Osteoblast (primary cell): ENCODE data around the gene TMUB2. TPM values are rescaled to one million over a fixed set of nuclear protein-coding genes. Genes with fewer than 3 reads are reported as not detected.
"Not testable (repeated sequence)": the region's sequence is repeated elsewhere in the genome, so short reads cannot be mapped to it uniquely, and the experiment has no call there.

Source experiments
- DNase-seq: peaks from one replicate; pipeline ENCODE4 v3.0.0; 2011; ENCODE audit warnings: low spot score, mixed read lengths; ENCODE audit not compliant: insufficient read length; ENCODE audit errors: missing footprints
- H2AFZ ChIP-seq: 2 replicates; pipeline ENCODE4 v1.6.0; 2011; ENCODE audit warnings: mild to moderate bottlenecking, low read length
- H3K27ac ChIP-seq: 2 replicates; pipeline ENCODE4 v1.5.1; 2011; ENCODE audit warnings: mild to moderate bottlenecking, low read depth, low read length, moderate library complexity
- H3K27me3 ChIP-seq: 2 replicates; pipeline ENCODE4 v1.6.0; 2012; ENCODE audit warnings: mild to moderate bottlenecking, control low read depth, inconsistent platforms, low read length, moderate library complexity; ENCODE audit not compliant: insufficient read depth
- H3K36me3 ChIP-seq: 2 replicates; pipeline ENCODE4 v1.5.1; 2011; ENCODE audit warnings: mild to moderate bottlenecking, low read length, control low read depth, moderate library complexity; ENCODE audit not compliant: insufficient read depth
- H3K4me1 ChIP-seq: 2 replicates; pipeline ENCODE4 v1.5.1; 2011; ENCODE audit warnings: mild to moderate bottlenecking, low read length, control low read depth, moderate library complexity; ENCODE audit not compliant: insufficient read depth
- H3K4me2 ChIP-seq: 2 replicates; pipeline ENCODE4 v1.6.0; 2011; ENCODE audit warnings: mild to moderate bottlenecking, low read length; ENCODE audit not compliant: insufficient read depth
- H3K4me3 ChIP-seq: fragments of 200-600 bp; sonication (generic); 3 replicates; pipeline ENCODE4 v1.5.1; 2012; ENCODE audit warnings: mild to moderate bottlenecking, low read length, inconsistent platforms; ENCODE audit not compliant: insufficient read depth
- H3K79me2 ChIP-seq: 2 replicates; pipeline ENCODE4 v1.6.0; 2012; ENCODE audit warnings: mild to moderate bottlenecking, low read length, control low read depth, inconsistent platforms; ENCODE audit not compliant: insufficient read depth
- H3K9me3 ChIP-seq: 2 replicates; pipeline ENCODE4 v1.5.1; 2011; ENCODE audit warnings: low read depth, low read length, control low read depth
- H4K20me1 ChIP-seq: 2 replicates; pipeline ENCODE4 v1.6.0; 2012; ENCODE audit warnings: mild to moderate bottlenecking, low read length, control low read depth; ENCODE audit not compliant: insufficient read depth
- CTCF ChIP-seq: IDR thresholded peaks from 2 replicates; pipeline ENCODE4 v1.5.1; 2011; ENCODE audit warnings: mild to moderate bottlenecking, low read depth, low read length, moderate library complexity; ENCODE audit errors: extremely low read depth
- total RNA-seq: library from RNA; depleted of rRNA; stranded (reverse); fragments of >200 nt; gene quantifications from 2 replicates; pipeline ENCODE4 v1.2.3, GENCODE V29; 2012

Gene TMUB2
- total RNA-seq, 1 donor, result 27.9 TPM

- no peak for DNase-seq
- no peak overlapping the region for H3K4me2 ChIP-seq
- no peaks in the 10 kb centered on the region for H3K27me3 ChIP-seq
- no peak for TF ChIP-seq CTCF
- H2AFZ ChIP-seq, result no peak overlapping the region
- peaks cover 4% of the 10 kb centered on the region for H3K36me3 ChIP-seq
- peaks cover 4% of the 10 kb centered on the region for H3K4me1 ChIP-seq
- no peak overlapping the region for H3K27ac ChIP-seq
- no peaks in the 10 kb centered on the region for H4K20me1 ChIP-seq
- H3K4me3 ChIP-seq, result no peak overlapping the region
- no peaks in the 10 kb centered on the region for H3K9me3 ChIP-seq
- H3K79me2 ChIP-seq, result peaks cover 34% of the 10 kb centered on the region
Measured at GRCh38 chr17:44146375-44147346, 40.1 kb upstream of the TMUB2 start.

- no peaks in the 10 kb centered on the region for H4K20me1 ChIP-seq
- TF ChIP-seq CTCF, result no peak
- no peaks in the 10 kb centered on the region for H3K4me1 ChIP-seq
- no peaks in the 10 kb centered on the region for H3K9me3 ChIP-seq
- no peak overlapping the region for H2AFZ ChIP-seq
- no peak overlapping the region for H3K4me3 ChIP-seq
- peaks cover 32% of the 10 kb centered on the region for H3K79me2 ChIP-seq
- peaks cover 4% of the 10 kb centered on the region for H3K36me3 ChIP-seq
- no peak for DNase-seq
- H3K27ac ChIP-seq, result no peak overlapping the region
- no peak overlapping the region for H3K4me2 ChIP-seq
- no peaks in the 10 kb centered on the region for H3K27me3 ChIP-seq
Measured at GRCh38 chr17:44147812-44148211, 39.0 kb upstream of the TMUB2 start.

- not testable (repeated sequence) for H2AFZ ChIP-seq, H4K20me1 ChIP-seq, H3K36me3 ChIP-seq, H3K4me2 ChIP-seq, H3K9me3 ChIP-seq, H3K4me3 ChIP-seq, H3K4me1 ChIP-seq, DNase-seq, H3K27ac ChIP-seq, H3K27me3 ChIP-seq
- peaks cover 30% of the 10 kb centered on the region for H3K79me2 ChIP-seq
Measured at GRCh38 chr17:44149066-44149465, 37.7 kb upstream of the TMUB2 start.

- DNase-seq, result no peak
- Histone ChIP-seq H3K27ac (no peak overlapping the region), H3K79me2 (peaks cover 30% of the 10 kb centered on the region), H3K4me3 (no peak overlapping the region), H3K4me1 (no peaks in the 10 kb centered on the region), H4K20me1 (no peaks in the 10 kb centered on the region), H2AFZ (no peak overlapping the region), H3K36me3 (peaks cover 4% of the 10 kb centered on the region), H3K4me2 (no peak overlapping the region), H3K27me3 (no peaks in the 10 kb centered on the region), H3K9me3 (no peaks in the 10 kb centered on the region)
- TF ChIP-seq CTCF, result no peak
Measured at GRCh38 chr17:44149750-44150329, 36.9 kb upstream of the TMUB2 start.
